Activated CD4-positive, alpha-beta T cell treated with anti-CD3 and anti-CD28 coated beads for 48 hours (primary cell): ENCODE results near the gene QKI.
A peak's percentile ranks its signal among the peaks of the same experiment; 100 is the strongest.

Experiments used
- DNase-seq: peaks from one replicate; pipeline ENCODE4 v3.0.0-alpha.2; 2020

QKI gene

DNA sequence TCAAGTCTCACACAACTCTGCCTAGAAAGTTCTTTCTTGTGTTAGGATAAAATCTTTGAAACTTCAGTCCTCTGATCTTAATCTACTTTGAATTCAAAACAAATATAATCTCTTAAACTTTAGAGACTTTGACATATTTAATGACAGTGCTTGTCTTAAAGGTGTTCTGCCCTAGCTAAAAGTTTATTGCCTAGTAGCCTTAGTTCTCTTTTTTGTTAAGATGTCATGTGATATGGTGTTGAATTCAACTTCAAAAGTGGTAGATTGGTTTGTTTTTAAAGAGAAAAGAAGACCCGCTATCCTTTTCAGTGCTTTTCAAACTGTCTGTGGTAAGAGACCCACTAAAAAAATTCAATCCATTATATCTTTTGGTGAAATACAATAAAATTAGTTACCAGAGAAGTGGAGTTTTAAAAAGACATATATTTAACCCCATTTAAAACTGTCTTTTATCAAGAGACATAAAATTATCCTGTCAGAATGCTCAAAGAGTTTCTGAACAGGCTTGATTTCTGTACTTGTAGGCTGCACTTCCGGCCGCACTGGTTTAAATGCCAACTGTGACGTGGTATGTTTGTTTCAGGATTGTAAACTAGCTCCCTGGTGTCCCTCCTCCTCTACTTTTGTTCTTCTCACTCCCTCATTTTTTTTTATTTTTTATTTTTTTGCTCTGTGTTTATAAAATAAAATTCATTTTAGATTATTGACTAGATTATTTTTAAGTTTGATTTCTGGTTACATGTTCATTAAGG lies 76.5 kb downstream of the QKI start:
- peak; percentile 8 for DNase-seq

- DNase-seq, result no peak
These were observed 77.3 kb downstream of the QKI start for GRCh38 chr6:163491737-163492300.

DNA sequence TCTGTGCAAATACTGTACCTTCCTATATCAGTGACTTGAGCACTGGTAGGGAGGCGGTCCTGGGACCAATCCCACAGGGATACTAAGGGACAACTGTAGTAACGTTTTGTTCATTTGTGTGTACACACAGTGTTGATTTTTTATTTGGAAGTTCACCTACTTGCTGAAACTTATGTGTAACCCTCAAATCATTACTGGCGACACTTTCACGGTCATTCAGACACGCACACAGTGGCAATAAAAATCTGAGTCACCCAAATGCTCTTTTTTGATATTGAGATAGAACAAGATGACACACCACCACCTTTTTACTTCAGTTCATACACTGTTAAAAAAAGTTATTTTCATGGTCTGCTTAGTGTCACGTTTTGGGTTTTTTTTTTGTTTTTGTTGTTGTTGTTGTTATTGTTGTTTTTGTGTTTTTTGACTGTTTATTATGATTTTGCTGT lies 79.8 kb downstream of the QKI start:
- DNase-seq, result no peak

DNA sequence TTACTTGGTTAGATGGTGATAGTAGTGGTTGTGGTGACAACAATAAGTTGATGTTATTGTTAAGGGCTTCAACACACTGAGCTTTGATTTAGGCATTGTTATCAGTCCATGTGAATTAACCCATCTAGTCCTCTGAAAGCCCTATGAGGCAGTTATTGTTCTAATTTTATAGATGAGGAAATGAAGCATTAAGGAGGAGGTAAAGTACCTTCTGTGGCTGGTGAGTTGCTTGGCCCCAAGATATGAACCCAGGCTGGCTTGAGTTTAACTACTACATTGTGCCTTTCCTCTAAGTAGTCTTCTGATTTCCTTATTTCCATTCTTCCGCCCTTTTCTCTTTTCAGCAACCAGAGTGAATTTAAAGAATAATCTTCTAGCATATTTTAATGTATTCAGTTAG lies 81.7 kb downstream of the QKI start:
- no peak for DNase-seq

- no peak for DNase-seq
These were observed 85.6 kb downstream of the QKI start for GRCh38 chr6:163500105-163500504.

DNA sequence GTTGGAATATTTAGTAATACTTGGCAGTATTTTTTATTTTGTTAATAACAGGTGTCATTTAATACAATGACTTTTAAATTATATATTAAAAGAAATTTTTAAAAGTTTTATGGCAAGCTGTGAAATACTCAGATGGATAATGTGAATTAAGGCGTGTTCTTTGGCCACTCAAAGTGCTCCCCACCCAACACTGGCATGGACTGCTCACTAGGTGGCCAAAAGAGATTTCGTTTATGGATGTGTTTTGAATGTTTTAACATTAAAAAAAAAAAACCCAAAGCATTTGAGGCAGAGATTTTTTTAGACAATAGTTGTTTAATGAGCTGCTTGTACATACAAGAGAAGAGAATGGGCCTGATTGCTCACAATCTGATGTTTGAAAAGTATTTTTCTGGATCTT lies 86.5 kb downstream of the QKI start:
- no peak for DNase-seq

GRCh38 chr6:163501439-163501838 lies 86.9 kb downstream of the QKI start:
- no peak for DNase-seq

DNA sequence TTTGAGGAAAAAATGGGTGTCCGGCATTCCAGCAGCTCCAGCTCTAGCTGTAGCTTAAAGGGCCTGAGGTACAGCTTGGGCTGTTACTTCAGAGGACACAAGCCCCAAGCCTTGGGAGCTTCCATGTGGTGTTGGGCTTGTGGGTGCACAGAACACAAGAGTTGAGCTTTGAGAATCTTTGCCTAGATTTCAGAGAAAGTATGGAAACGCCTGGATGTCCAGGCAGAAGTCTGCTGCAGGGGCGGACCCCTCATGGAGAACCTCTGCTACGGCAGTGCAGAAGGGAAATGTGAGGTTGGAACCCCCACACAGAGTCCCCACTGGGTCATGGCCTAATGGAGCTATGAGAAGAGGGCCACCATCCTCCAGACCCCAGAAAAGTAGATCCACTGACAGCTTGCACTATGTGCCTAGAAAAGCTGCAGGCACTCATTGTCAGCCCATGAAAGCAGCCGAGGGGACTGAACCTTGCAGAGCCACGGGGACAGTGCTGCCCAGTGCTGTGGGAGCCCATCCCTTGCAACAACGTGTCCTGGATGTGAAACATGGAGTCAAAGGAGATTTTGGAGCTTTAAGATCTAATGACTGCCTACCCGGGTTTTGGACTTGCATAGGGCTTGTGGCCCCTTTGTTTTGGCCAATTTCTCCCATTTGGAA lies 90.6 kb downstream of the QKI start:
- no peak for DNase-seq

DNA sequence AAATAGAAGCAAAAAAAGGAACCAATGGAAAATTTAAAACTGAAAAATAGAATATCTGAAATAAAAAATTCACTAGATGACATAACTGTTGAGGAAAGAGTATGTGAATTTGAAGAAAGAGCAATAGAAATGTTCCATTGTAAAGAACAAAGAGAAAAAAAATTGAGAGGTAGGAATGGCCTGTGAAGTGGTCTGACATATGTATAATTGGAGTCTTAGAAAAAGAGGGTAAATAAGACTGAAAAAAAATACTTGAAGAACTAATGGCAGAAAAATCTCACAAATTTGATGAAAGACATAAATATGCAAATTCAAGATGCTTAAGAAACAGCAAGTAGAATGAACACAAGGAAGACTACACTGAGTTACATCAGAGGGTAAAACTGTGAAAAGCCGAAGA lies 93.4 kb downstream of the QKI start:
- no peak for DNase-seq

DNA sequence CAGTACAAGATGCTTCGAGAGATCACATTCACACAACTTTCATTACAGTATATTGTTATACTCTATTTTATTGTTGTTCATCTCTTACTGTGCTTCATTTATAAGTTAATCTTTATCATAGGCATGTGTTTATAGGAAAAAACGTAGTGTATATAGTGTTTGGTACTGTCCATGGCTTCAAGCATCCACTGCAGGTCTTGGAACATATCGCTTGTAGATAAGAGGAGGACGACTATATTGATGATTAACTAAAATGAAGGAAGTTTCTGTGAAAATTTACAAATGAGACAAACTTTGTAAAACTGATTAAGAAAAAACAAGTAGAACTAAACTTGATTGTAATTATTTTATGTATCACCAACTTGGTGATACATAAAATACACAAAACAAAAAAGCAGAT lies 98.5 kb downstream of the QKI start:
- no peak for DNase-seq

- no peak for DNase-seq
These were observed 99.2 kb downstream of the QKI start for GRCh38 chr6:163513570-163514166.

DNA sequence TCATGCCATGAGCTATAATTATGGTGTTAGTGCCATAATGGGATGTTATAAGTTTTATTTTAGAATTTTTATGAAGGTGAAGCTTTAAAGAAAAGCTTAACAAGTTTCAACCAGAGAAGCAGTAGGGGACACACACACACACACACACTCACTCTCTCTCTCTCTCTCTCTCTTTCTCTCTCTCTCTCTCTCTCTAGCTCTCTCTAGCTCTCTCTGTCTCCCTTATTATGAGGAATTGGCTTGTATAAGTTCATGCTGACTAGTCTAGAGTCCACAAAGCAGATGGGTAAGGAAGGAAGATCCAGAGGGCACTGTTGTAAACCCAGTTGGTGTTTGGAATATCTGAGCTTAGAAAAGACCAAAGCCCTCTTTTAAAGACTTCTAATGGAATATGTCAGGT lies 102.4 kb downstream of the QKI start:
- DNase-seq, result no peak

- no peak for DNase-seq
These were observed 106.4 kb downstream of the QKI start for GRCh38 chr6:163520956-163521355.

GRCh38 chr6:163522033-163522432 lies 107.5 kb downstream of the QKI start:
- DNase-seq, result no peak

DNA sequence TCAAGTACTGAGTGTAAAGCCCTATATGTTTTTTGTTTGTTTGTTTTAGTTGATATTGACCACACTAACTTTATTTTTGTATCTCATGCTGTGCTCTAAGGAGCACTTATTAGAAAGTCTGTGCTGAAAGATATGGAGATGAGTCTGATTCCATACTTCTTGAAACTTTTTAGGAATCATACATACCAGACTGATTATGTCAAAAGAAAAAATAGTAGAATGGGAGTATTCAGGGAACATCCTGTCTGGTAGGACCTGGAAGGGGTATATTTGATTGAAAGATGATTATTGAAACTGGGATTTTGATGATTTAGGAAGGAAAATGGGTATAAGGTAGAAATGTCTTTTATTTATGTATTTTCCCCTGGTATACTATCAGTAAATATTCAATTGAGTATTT lies 111.4 kb downstream of the QKI start:
- no peak for DNase-seq

DNA sequence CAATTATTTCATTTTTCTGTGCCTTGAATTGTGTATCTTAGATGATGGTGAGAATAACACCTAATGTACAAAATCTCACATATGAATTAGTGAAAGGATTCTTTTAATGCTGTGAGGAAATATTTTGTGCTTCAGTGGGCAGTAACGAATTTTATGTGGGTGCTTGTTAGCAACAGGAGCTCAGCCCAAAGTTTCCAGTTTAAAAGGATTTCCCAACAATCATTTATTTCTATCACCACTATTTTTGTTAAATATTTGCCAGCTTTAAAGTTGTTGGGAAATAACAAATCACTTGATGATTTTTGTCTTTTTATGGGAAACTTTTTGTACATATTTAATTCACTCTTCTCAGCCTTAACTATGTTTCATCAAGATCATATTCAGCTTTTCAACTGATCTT lies 111.8 kb downstream of the QKI start:
- no peak for DNase-seq

DNA sequence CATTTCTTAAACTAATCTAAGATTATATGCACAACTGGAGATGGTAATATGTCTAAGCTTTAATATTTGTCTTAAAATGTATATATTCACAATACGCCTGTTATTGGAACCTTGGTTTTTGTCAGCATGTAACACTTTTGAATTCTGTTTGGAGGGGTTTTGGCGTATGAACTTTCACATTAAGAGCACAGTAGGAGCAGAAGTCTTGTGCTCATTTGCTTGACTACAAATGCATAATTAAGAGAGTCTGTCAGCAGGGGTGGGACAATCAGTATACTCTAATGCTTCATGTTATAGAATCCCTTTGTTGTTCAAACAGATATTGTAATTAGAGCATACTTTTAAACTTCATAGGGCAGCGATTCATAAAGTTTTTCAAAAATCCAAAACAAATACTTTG lies 112.8 kb downstream of the QKI start:
- DNase-seq, result no peak

- DNase-seq, result no peak
These were observed 115.1 kb downstream of the QKI start for GRCh38 chr6:163529605-163530004.

DNA sequence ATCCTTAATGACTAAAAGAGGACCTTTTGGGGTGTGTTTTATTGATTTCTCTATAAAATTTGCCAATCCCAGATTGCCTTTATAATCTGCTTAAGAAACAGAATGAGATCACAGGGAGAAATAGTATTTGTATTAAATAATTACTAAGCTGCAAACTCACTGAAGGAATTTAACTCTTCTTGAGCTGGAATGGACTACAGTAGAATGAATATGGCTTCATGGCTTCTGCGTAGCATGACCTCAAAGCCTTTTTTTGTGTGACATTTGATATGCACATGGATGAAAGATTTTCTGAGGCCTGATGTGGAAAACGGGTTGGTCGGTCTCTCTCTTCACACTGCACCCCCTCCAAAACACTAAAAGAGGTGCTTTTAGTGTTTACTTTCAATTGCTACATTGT lies 115.9 kb downstream of the QKI start:
- no peak for DNase-seq

- no peak for DNase-seq
These were observed 116.6 kb downstream of the QKI start for GRCh38 chr6:163531122-163531521.

GRCh38 chr6:163532526-163533078 lies 118.1 kb downstream of the QKI start:
- no peak for DNase-seq

DNA sequence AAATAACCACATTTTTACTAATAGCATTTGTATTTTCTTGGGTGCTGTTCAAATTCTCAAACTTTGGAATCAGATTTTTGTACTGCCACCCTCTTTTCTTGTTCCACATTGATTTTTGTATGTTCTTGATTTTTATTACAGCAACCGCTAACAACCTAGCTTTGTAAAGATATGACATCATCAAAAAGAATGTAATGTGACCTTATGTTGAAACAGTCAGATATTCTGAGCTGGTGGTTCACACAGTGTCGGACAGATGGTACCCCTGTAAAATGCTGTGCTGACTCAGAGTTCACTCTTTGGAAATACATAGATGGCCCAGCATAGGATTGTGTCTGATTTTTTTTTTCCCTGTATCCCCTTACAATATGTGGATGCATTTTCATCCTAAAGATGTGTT lies 118.9 kb downstream of the QKI start:
- no peak for DNase-seq

DNA sequence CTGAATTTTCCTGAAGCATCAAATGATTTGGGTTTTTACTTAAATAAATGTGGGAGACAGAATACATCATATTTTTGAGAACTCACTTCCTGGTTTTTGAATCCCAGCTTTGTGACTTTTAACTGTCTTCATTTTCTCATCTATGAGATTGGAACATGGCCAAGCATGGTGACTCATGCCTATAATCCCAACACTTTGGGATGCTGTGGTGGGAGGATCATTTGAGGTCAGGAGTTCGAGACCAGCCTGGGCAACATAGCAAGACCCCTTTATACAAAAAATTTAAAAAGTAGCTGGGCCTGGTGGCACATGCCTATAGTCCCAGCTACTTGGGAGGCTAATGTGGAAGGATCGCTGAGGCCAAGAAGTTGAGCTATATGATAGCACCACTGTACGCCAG lies 122.3 kb downstream of the QKI start:
- DNase-seq, result no peak

DNA sequence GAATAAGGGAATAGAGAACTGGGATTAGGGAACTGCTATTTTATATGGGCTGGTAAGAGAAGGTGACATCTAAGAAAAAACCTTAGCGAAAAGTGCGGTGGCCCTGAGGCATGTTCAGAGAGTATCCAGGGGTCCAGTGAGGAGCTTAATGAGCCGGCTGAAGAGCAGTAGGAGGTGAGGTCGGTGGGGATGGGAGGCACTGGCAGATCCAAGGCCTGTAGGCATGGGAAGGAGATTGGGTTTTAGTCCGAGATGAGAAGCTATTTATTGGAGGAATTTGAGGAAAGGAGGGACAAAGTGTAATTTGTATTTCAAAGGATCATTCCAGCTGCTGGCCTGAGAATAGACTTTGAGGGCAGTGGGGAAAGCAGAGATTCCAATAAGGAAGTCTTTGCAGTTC lies 123.8 kb downstream of the QKI start:
- no peak for DNase-seq
